ENCODE results near the gene TJP3. TPM values are rescaled to one million over a fixed set of nuclear protein-coding genes. Genes with fewer than 3 reads are reported as not detected.
"Not testable (repeated sequence)": the region's sequence is repeated elsewhere in the genome, so short reads cannot be mapped to it uniquely, and the experiment has no call there.

The TJP3 gene
- total RNA-seq, 1 experiment from 2014 or later: not detected

DNA sequence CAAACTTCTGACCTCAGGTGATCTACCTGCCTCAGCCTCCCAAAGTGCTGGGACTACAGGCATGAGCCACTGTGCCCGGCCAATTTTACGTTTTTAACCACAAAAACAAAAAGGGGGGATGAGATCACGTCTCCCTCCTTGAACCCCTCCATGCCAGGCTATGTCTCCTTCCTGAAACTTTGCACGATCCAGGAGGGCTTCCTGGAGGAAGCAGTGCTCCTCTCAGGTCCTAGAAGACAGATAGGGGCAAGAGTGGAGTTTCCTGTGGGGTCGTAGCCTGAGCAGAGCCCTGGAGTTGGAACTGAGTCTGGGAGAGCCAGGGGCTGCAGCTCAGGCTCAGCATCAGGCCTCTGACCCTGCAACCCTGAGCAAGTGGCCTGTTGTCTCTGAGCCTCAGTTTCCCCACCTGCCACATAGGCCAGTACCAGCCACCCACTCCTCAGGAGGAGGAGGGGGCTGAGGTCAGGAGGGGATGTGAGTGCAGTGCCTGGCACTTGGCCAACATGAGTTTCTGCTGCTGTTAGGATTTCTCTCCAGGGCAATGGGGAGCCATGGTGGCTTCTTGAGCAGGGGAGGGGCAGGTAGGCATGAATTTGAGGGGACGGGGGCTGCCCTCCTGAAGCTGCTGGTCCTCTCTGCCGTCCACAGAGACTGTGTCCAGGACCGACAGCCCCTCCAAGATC lies 37.3 kb downstream of the TJP3 start:
- Histone ChIP-seq H3K27me3 (ENCODE audit: low read length) (no peaks in the 10 kb centered on the region), H3K36me3 (ENCODE audit: insufficient read depth, low read length) (no peaks in the 10 kb centered on the region), H2AFZ (ENCODE audit: low read length) (no peak overlapping the region), H3K9me2 (replicated peaks; ENCODE audit: insufficient read depth, low read length) (no peaks in the 10 kb centered on the region), H3K9ac (ENCODE audit: low read length) (no peak overlapping the region), H3K4me2 (ENCODE audit: low read depth, low read length, poor library complexity, severe bottlenecking) (no peak overlapping the region), H4K20me1 (ENCODE audit: insufficient read depth, low read depth, low read length) (no peaks in the 10 kb centered on the region), H3K4me3 (ENCODE audit: low read length) (no peak overlapping the region), H3K9me3 (ENCODE audit: low read length) (no peaks in the 10 kb centered on the region), H3K79me2 (ENCODE audit: low read length) (no peaks in the 10 kb centered on the region), H3K27ac (ENCODE audit: low read length) (no peak overlapping the region), H3K4me1 (ENCODE audit: low read length) (no peaks in the 10 kb centered on the region)
- no peak for DNase-seq

DNA sequence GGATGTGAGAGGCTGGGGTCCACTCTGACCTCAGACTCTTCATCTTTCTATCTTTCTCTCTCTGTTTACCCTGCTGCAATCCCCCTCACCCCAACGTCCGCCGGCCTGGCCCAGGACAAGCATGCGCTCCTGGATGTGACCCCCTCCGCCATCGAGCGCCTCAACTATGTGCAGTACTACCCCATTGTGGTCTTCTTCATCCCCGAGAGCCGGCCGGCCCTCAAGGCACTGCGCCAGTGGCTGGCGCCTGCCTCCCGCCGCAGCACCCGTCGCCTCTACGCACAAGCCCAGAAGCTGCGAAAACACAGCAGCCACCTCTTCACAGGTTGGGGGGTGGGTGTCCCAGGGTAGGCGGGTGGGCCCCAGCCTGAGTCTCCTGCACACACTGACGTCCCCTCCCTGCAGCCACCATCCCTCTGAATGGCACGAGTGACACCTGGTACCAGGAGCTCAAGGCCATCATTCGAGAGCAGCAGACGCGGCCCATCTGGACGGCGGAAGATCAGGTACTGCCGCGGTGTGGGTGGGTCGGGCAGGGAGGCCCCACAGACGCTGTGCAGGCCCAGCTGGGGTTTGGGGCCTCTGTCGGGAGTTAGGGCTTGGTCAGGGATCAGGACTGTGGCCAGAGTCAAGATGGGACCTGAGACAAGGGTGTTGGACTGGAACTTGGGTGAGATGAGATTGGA lies 38.3 kb downstream of the TJP3 start:
- Histone ChIP-seq H3K9me3 (ENCODE audit: low read length) (no peaks in the 10 kb centered on the region), H3K36me3 (ENCODE audit: insufficient read depth, low read length) (no peaks in the 10 kb centered on the region), H4K20me1 (ENCODE audit: insufficient read depth, low read depth, low read length) (no peaks in the 10 kb centered on the region), H3K4me2 (ENCODE audit: low read depth, low read length, poor library complexity, severe bottlenecking) (no peak overlapping the region), H3K4me3 (ENCODE audit: low read length) (no peak overlapping the region), H3K9ac (ENCODE audit: low read length) (no peak overlapping the region), H3K27me3 (ENCODE audit: low read length) (no peaks in the 10 kb centered on the region), H2AFZ (ENCODE audit: low read length) (no peak overlapping the region), H3K4me1 (ENCODE audit: low read length) (no peaks in the 10 kb centered on the region), H3K27ac (ENCODE audit: low read length) (no peak overlapping the region), H3K9me2 (replicated peaks; ENCODE audit: insufficient read depth, low read length) (no peaks in the 10 kb centered on the region), H3K79me2 (ENCODE audit: low read length) (no peaks in the 10 kb centered on the region)
- DNase-seq: no peak

DNA sequence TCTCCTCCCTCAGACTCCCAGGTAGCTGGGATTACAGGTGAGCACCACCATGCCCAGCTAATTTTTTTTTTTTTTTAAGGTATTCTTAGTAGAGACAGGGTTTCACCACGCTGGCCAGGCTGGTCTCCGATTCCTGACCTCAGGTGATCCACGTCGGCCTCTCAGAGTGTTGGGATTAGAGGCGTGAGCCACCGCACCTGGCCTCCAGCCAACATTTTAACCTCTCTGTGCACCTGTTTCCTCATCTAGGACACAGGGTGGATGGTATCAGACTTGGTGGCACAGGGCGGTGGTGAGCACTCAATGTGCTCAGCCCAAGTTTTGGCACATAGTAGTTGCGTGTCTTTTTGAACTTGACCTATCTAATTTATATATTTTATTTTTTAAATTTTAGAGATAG lies 40.8 kb downstream of the TJP3 start:
- H2AFZ ChIP-seq (ENCODE audit: low read length): no peak overlapping the region
- no peak for DNase-seq
- no peak overlapping the region for H3K27ac ChIP-seq (ENCODE audit: low read length)
- H3K9me3 ChIP-seq (ENCODE audit: low read length): no peaks in the 10 kb centered on the region
- H3K79me2 ChIP-seq (ENCODE audit: low read length): no peaks in the 10 kb centered on the region
- H3K9me2 ChIP-seq (replicated peaks; ENCODE audit: insufficient read depth, low read length): no peaks in the 10 kb centered on the region
- no peaks in the 10 kb centered on the region for H4K20me1 ChIP-seq (ENCODE audit: insufficient read depth, low read depth, low read length)
- H3K9ac ChIP-seq (ENCODE audit: low read length): no peak overlapping the region
- H3K36me3 ChIP-seq (ENCODE audit: insufficient read depth, low read length): no peaks in the 10 kb centered on the region
- no peak overlapping the region for H3K4me3 ChIP-seq (ENCODE audit: low read length)
- no peaks in the 10 kb centered on the region for H3K27me3 ChIP-seq (ENCODE audit: low read length)
- H3K4me1 ChIP-seq (ENCODE audit: low read length): no peaks in the 10 kb centered on the region
- no peak overlapping the region for H3K4me2 ChIP-seq (ENCODE audit: low read depth, low read length, poor library complexity, severe bottlenecking)

DNA sequence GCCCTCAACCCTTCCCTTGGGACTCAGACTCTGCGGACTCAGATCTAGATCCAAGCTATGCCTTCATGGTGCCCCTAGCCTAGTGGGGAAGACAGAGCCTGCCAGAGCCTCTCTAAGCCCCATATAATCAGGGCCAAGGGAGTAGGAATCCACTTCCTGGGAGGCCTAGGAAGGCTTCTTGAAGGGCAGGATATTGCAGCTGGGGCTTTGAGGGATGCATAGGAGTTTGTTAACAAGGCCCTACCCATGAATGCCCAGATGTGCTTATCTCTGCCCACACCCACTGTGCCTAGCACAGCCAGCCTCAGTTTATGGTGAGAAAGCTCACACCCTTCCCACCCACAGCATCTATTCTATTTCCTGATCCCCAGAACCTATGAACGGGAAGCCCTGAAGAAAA lies 42.0 kb downstream of the TJP3 start:
- Histone ChIP-seq H3K9me2 (replicated peaks; ENCODE audit: insufficient read depth, low read length) (no peaks in the 10 kb centered on the region), H3K27me3 (ENCODE audit: low read length) (no peaks in the 10 kb centered on the region), H4K20me1 (ENCODE audit: insufficient read depth, low read depth, low read length) (no peaks in the 10 kb centered on the region), H3K4me2 (ENCODE audit: low read depth, low read length, poor library complexity, severe bottlenecking) (no peak overlapping the region), H3K79me2 (ENCODE audit: low read length) (no peaks in the 10 kb centered on the region), H3K9me3 (ENCODE audit: low read length) (no peaks in the 10 kb centered on the region), H3K9ac (ENCODE audit: low read length) (no peak overlapping the region), H2AFZ (ENCODE audit: low read length) (no peak overlapping the region), H3K4me3 (ENCODE audit: low read length) (no peak overlapping the region), H3K36me3 (ENCODE audit: insufficient read depth, low read length) (no peaks in the 10 kb centered on the region), H3K27ac (ENCODE audit: low read length) (no peak overlapping the region), H3K4me1 (ENCODE audit: low read length) (no peaks in the 10 kb centered on the region)
- no peak for DNase-seq

DNA sequence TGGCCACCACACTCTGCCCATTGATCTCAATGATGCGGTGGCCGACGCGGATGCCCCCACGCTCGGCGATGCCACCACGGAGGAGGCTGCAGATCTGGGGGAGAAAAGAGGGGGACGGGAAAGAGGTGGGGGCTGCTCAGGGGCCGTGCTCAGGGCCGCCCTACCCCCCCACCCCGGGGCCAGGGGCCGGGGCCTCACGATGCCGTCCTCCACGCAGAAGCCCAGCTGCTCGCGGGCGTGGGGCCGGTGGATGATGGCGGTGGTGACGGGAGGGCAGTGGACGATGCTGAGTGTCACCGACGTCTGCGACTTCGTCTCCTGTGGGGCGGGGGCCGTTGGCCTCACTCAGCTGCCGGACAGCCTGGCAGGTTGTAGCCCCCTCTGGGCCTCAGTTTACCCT lies 43.1 kb downstream of the TJP3 start:
- Histone ChIP-seq H3K4me3 (ENCODE audit: low read length) (no peak overlapping the region), H3K4me2 (ENCODE audit: low read depth, low read length, poor library complexity, severe bottlenecking) (no peak overlapping the region), H3K9ac (ENCODE audit: low read length) (no peak overlapping the region), H3K79me2 (ENCODE audit: low read length) (no peaks in the 10 kb centered on the region), H3K27me3 (ENCODE audit: low read length) (no peaks in the 10 kb centered on the region), H3K9me3 (ENCODE audit: low read length) (no peaks in the 10 kb centered on the region), H2AFZ (ENCODE audit: low read length) (no peak overlapping the region), H4K20me1 (ENCODE audit: insufficient read depth, low read depth, low read length) (no peaks in the 10 kb centered on the region), H3K36me3 (ENCODE audit: insufficient read depth, low read length) (no peaks in the 10 kb centered on the region), H3K4me1 (ENCODE audit: low read length) (no peaks in the 10 kb centered on the region), H3K27ac (ENCODE audit: low read length) (no peak overlapping the region), H3K9me2 (replicated peaks; ENCODE audit: insufficient read depth, low read length) (no peaks in the 10 kb centered on the region)
- no peak for DNase-seq

DNA sequence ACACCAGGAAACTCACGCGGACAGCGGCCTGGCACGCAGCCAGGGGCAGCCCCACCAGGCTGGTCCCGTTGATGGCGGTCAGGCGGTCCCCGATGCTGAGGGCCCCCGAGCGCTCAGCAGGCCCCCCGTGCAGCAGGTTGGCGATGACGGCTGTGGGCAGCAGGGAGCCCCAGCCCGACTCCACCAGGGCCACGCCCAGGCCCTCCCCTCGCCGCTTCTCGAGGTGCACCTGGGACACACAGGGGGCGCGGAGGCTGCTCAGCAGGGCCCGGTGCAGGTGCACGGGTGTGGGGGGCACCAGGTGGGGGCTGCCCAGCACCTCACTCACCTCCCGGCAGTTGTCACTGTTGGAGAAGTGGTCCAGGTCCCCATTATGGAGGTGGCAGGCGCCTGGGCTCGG lies 44.3 kb downstream of the TJP3 start:
- Histone ChIP-seq H3K9me2 (replicated peaks; ENCODE audit: insufficient read depth, low read length) (no peaks in the 10 kb centered on the region), H3K27me3 (ENCODE audit: low read length) (no peaks in the 10 kb centered on the region), H2AFZ (ENCODE audit: low read length) (no peak overlapping the region), H3K27ac (ENCODE audit: low read length) (no peak overlapping the region), H3K9ac (ENCODE audit: low read length) (no peak overlapping the region), H3K36me3 (ENCODE audit: insufficient read depth, low read length) (no peaks in the 10 kb centered on the region), H3K4me3 (ENCODE audit: low read length) (no peak overlapping the region), H3K79me2 (ENCODE audit: low read length) (no peaks in the 10 kb centered on the region), H4K20me1 (ENCODE audit: insufficient read depth, low read depth, low read length) (no peaks in the 10 kb centered on the region), H3K9me3 (ENCODE audit: low read length) (no peaks in the 10 kb centered on the region), H3K4me1 (ENCODE audit: low read length) (no peaks in the 10 kb centered on the region), H3K4me2 (ENCODE audit: low read depth, low read length, poor library complexity, severe bottlenecking) (no peak overlapping the region)
- no peak for DNase-seq

- H3K9me3 ChIP-seq (ENCODE audit: low read length): no peaks in the 10 kb centered on the region
- H2AFZ ChIP-seq (ENCODE audit: low read length): no peak overlapping the region
- no peak overlapping the region for H3K4me3 ChIP-seq (ENCODE audit: low read length)
- no peak overlapping the region for H3K27ac ChIP-seq (ENCODE audit: low read length)
- H3K9ac ChIP-seq (ENCODE audit: low read length): no peak overlapping the region
- DNase-seq: no peak
- H4K20me1 ChIP-seq (ENCODE audit: insufficient read depth, low read depth, low read length): no peaks in the 10 kb centered on the region
- H3K4me2 ChIP-seq (ENCODE audit: low read depth, low read length, poor library complexity, severe bottlenecking): no peak overlapping the region
- H3K27me3 ChIP-seq (ENCODE audit: low read length): no peaks in the 10 kb centered on the region
- no peaks in the 10 kb centered on the region for H3K79me2 ChIP-seq (ENCODE audit: low read length)
- H3K4me1 ChIP-seq (ENCODE audit: low read length): no peaks in the 10 kb centered on the region
- H3K36me3 ChIP-seq (ENCODE audit: insufficient read depth, low read length): no peaks in the 10 kb centered on the region
- no peaks in the 10 kb centered on the region for H3K9me2 ChIP-seq (replicated peaks; ENCODE audit: insufficient read depth, low read length)
Measured at GRCh38 chr19:3753631-3754410, 45.6 kb downstream of the TJP3 start.

- H4K20me1 ChIP-seq (ENCODE audit: insufficient read depth, low read depth, low read length); DNase-seq; H3K4me2 ChIP-seq (ENCODE audit: low read depth, low read length, poor library complexity, severe bottlenecking); H3K9ac ChIP-seq (ENCODE audit: low read length); H3K9me2 ChIP-seq (replicated peaks; ENCODE audit: insufficient read depth, low read length); H3K4me3 ChIP-seq (ENCODE audit: low read length); H3K27ac ChIP-seq (ENCODE audit: low read length); H2AFZ ChIP-seq (ENCODE audit: low read length); H3K36me3 ChIP-seq (ENCODE audit: insufficient read depth, low read length); H3K27me3 ChIP-seq (ENCODE audit: low read length); H3K4me1 ChIP-seq (ENCODE audit: low read length); H3K9me3 ChIP-seq (ENCODE audit: low read length): not testable (repeated sequence)
- H3K79me2 ChIP-seq (ENCODE audit: low read length): peaks cover 19% of the 10 kb centered on the region
Measured at GRCh38 chr19:3757705-3758104, 49.5 kb downstream of the TJP3 start.

All from Karpas-422 (cell line).